ENCODE results near the gene CEBPZ.

The CEBPZ gene

GRCh38 chr2:37188570-37188969 is 42.8 kb downstream of the CEBPZ start, which contains the start of gene SULT6B1:
Gene SULT6B1, minus strand, starts transcription at chr2:37188670. Its CDS starts 30 bp downstream, at chr2:37188640.
- no peak for TF ChIP-seq TAF1 (IDR thresholded peaks at IDR 0.05; ENCODE audit: low read depth, low read length)
- no peak for TF ChIP-seq POLR2A (IDR thresholded peaks at IDR 0.05; ENCODE audit: low read depth, low read length)
- no peak for TF ChIP-seq POLR2AphosphoS5 (IDR thresholded peaks at IDR 0.05; ENCODE audit: low read depth, low read length)
- TF ChIP-seq POU2F2 (IDR thresholded peaks at IDR 0.05; ENCODE audit: low read depth, low read length), result no peak
- no peak for TF ChIP-seq SPI1 (IDR thresholded peaks at IDR 0.05; ENCODE audit: low read depth, low read length)
- TF ChIP-seq PAX5 (IDR thresholded peaks at IDR 0.05; ENCODE audit: insufficient read depth, low read length, severe bottlenecking), result no peak
- no peak for FAIRE-seq
- no peak for DNase-seq (ENCODE audit: insufficient read length, low spot score)

GRCh38 chr2:37181726-37182684 is 49.4 kb downstream of the CEBPZ start:
- no peak for TF ChIP-seq POLR2A (IDR thresholded peaks at IDR 0.05; ENCODE audit: low read depth, low read length)
- FAIRE-seq (no peak), DNase-seq (ENCODE audit: insufficient read length, low spot score) (no peak)

- FAIRE-seq, result no peak
Observed at GRCh38 chr2:37180640-37181039, 50.8 kb downstream of the CEBPZ start.

GRCh38 chr2:37180006-37180639 is 51.3 kb downstream of the CEBPZ start:
- TF ChIP-seq TAF1 (IDR thresholded peaks at IDR 0.05; ENCODE audit: low read depth, low read length) (no peak), POLR2AphosphoS5 (IDR thresholded peaks at IDR 0.05; ENCODE audit: low read depth, low read length) (no peak), POU2F2 (IDR thresholded peaks at IDR 0.05; ENCODE audit: low read depth, low read length) (no peak), SPI1 (IDR thresholded peaks at IDR 0.05; ENCODE audit: low read depth, low read length) (no peak), PAX5 (IDR thresholded peaks at IDR 0.05; ENCODE audit: insufficient read depth, low read length, severe bottlenecking) (no peak), POLR2A (IDR thresholded peaks at IDR 0.05; ENCODE audit: low read depth, low read length) (no peak)
- FAIRE-seq, result no peak
- no peak for DNase-seq (ENCODE audit: insufficient read length, low spot score)

More at GRCh38 chr2:37180640-37181039, 50.8 kb downstream of the CEBPZ start:
- TF ChIP-seq POLR2A (IDR thresholded peaks at IDR 0.05; ENCODE audit: low read depth, low read length), result no peak
- no peak for TF ChIP-seq POU2F2 (IDR thresholded peaks at IDR 0.05; ENCODE audit: low read depth, low read length)
- TF ChIP-seq PAX5 (IDR thresholded peaks at IDR 0.05; ENCODE audit: insufficient read depth, low read length, severe bottlenecking), result no peak
- no peak for TF ChIP-seq SPI1 (IDR thresholded peaks at IDR 0.05; ENCODE audit: low read depth, low read length)
- no peak for TF ChIP-seq TAF1 (IDR thresholded peaks at IDR 0.05; ENCODE audit: low read depth, low read length)
- TF ChIP-seq POLR2AphosphoS5 (IDR thresholded peaks at IDR 0.05; ENCODE audit: low read depth, low read length), result no peak
- DNase-seq (ENCODE audit: insufficient read length, low spot score), result no peak

GRCh38 chr2:37173741-37174140 is 57.7 kb downstream of the CEBPZ start:
- TF ChIP-seq PAX5 (IDR thresholded peaks at IDR 0.05; ENCODE audit: insufficient read depth, low read length, severe bottlenecking) (no peak), POLR2AphosphoS5 (IDR thresholded peaks at IDR 0.05; ENCODE audit: low read depth, low read length) (no peak), TAF1 (IDR thresholded peaks at IDR 0.05; ENCODE audit: low read depth, low read length) (no peak), POU2F2 (IDR thresholded peaks at IDR 0.05; ENCODE audit: low read depth, low read length) (no peak), SPI1 (IDR thresholded peaks at IDR 0.05; ENCODE audit: low read depth, low read length) (no peak), POLR2A (IDR thresholded peaks at IDR 0.05; ENCODE audit: low read depth, low read length) (no peak)
- no peak for DNase-seq (ENCODE audit: insufficient read length, low spot score)
- FAIRE-seq, result no peak

GRCh38 chr2:37171624-37171950 is 59.8 kb downstream of the CEBPZ start:
- no peak for DNase-seq (ENCODE audit: insufficient read length, low spot score)
- TF ChIP-seq POU2F2 (IDR thresholded peaks at IDR 0.05; ENCODE audit: low read depth, low read length) (no peak), TAF1 (IDR thresholded peaks at IDR 0.05; ENCODE audit: low read depth, low read length) (no peak), SPI1 (IDR thresholded peaks at IDR 0.05; ENCODE audit: low read depth, low read length) (no peak)
- FAIRE-seq, result no peak

- no peak for TF ChIP-seq POLR2AphosphoS5 (IDR thresholded peaks at IDR 0.05; ENCODE audit: low read depth, low read length)
- TF ChIP-seq SPI1 (IDR thresholded peaks at IDR 0.05; ENCODE audit: low read depth, low read length), result no peak
- TF ChIP-seq PAX5 (IDR thresholded peaks at IDR 0.05; ENCODE audit: insufficient read depth, low read length, severe bottlenecking), result no peak
- TF ChIP-seq POLR2A (IDR thresholded peaks at IDR 0.05; ENCODE audit: low read depth, low read length), result no peak
- no peak for TF ChIP-seq TAF1 (IDR thresholded peaks at IDR 0.05; ENCODE audit: low read depth, low read length)
- TF ChIP-seq POU2F2 (IDR thresholded peaks at IDR 0.05; ENCODE audit: low read depth, low read length), result no peak
- peak; percentile 82 for FAIRE-seq
- peak; percentile 44 for DNase-seq (ENCODE audit: insufficient read length, low spot score)
Observed at GRCh38 chr2:37168217-37168981, 63.0 kb downstream of the CEBPZ start.

- FAIRE-seq, result no peak
- no peak for DNase-seq (ENCODE audit: insufficient read length, low spot score)
- no peak for TF ChIP-seq TAF1 (IDR thresholded peaks at IDR 0.05; ENCODE audit: low read depth, low read length)
- no peak for TF ChIP-seq SPI1 (IDR thresholded peaks at IDR 0.05; ENCODE audit: low read depth, low read length)
Observed at GRCh38 chr2:37167636-37168180, 63.7 kb downstream of the CEBPZ start.

- no peak for FAIRE-seq
Observed at GRCh38 chr2:37164757-37165156, 66.6 kb downstream of the CEBPZ start.

More at GRCh38 chr2:37164757-37165156, 66.6 kb downstream of the CEBPZ start:
- no peak for TF ChIP-seq SPI1 (IDR thresholded peaks at IDR 0.05; ENCODE audit: low read depth, low read length)
- TF ChIP-seq PAX5 (IDR thresholded peaks at IDR 0.05; ENCODE audit: insufficient read depth, low read length, severe bottlenecking), result no peak
- no peak for TF ChIP-seq TAF1 (IDR thresholded peaks at IDR 0.05; ENCODE audit: low read depth, low read length)
- no peak for TF ChIP-seq POU2F2 (IDR thresholded peaks at IDR 0.05; ENCODE audit: low read depth, low read length)
- no peak for TF ChIP-seq POLR2A (IDR thresholded peaks at IDR 0.05; ENCODE audit: low read depth, low read length)
- no peak for TF ChIP-seq POLR2AphosphoS5 (IDR thresholded peaks at IDR 0.05; ENCODE audit: low read depth, low read length)
- no peak for DNase-seq (ENCODE audit: insufficient read length, low spot score)
